Cerebellar cortex (tissue), 1 donor: Measurements from ENCODE around the gene CRKL.
"Not testable (repeated sequence)": the region's sequence is repeated elsewhere in the genome, so short reads cannot be mapped to it uniquely, and the experiment has no call there.

Source experiments
- DNase-seq: peaks from one replicate; pipeline ENCODE4 v3.0.0-alpha.2; 2015; ENCODE audit warnings: low spot score

Gene CRKL

DNA sequence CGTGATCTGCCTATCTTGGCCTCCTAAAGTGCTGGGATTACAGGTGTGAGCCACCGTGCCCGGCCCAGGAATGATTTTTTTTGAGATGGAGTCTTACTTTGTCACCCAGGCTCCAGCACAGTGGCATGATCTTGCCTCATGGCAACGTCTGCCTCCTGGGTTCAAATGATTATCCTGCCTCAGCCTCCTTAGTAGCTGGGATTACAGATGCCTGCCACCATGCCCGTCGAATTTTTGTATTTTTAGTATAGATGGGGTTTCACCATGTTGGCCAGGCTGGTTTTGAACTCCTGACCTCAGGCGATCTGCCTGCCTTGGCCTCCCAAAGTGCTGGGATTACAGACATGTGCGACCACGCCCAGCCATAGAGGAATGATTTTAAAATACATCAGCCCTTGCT, 17.8 kb downstream of the CRKL start:
- not testable (repeated sequence) for DNase-seq

DNA sequence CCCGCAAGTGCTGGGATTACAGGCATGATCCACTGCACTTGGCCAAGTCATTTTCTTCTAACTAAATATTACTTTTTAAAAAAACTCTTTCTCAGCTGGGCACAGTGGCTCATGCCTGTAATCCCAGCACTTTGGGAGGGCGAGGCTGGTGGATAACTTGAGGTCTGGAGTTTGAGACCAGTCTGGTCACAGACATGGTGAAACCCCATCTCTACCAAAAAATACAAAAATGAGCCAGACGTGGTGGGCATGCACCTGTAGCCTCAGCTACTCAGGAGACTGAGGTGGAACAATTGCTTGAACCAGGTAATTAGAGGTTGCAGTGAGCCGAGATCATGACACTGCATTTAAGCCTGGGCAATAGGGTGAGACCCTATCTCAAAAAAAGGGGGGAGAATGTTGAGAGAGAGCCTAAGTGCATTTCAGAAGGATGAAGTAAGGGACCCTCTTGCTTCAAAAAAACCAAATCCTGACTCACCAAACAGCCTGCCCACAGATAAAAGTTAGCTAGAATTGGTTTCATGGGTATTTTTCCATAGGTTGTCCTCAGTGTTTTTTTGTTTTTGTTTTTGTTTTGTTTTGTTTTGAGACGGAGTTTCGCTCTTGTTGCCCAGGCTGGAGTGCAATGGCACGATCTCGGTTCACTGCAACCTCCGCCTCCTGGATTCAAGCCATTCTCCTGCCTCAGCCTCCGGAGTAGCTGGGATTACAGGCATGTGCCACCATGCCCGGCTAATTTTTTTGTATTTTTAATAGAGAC, 18.8 kb downstream of the CRKL start:
- not testable (repeated sequence) for DNase-seq

DNA sequence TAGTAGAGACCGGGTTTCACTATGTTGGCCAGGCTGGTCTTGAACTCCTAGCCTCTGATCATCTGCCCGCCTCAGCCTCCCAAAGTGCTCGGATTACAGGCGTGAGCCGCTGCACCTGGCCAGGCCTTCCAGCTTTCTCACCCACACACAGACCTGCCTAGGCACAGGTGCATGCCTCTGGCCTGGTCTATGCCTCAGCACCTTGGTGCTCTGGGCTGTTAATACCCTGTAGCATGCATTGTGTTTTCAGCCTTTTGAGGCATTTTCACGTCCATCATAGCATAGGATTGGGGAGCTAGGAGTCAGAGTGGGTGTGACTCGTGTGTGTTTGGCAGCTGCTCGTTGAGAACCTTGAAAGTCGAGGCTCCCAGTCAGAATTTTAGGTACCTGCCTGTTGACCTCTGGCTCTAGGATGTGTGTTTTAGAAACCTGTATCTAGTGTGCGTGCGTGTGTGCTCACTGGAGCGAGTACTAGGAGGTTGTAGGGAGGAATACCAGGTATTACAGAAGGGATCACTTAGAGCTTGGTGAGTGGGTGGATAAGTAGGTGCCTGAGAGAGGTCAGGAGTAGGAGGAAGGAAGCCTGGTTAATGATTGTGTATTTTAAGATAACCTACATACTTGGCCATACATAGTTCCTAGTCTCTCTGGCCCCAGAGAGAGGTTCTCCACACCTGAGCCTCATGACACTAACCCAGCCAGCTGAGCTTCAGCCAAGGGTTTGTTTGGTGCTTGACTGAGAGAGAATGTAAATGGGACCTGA, 20.0 kb downstream of the CRKL start:
- peak; percentile 67 for DNase-seq

DNA sequence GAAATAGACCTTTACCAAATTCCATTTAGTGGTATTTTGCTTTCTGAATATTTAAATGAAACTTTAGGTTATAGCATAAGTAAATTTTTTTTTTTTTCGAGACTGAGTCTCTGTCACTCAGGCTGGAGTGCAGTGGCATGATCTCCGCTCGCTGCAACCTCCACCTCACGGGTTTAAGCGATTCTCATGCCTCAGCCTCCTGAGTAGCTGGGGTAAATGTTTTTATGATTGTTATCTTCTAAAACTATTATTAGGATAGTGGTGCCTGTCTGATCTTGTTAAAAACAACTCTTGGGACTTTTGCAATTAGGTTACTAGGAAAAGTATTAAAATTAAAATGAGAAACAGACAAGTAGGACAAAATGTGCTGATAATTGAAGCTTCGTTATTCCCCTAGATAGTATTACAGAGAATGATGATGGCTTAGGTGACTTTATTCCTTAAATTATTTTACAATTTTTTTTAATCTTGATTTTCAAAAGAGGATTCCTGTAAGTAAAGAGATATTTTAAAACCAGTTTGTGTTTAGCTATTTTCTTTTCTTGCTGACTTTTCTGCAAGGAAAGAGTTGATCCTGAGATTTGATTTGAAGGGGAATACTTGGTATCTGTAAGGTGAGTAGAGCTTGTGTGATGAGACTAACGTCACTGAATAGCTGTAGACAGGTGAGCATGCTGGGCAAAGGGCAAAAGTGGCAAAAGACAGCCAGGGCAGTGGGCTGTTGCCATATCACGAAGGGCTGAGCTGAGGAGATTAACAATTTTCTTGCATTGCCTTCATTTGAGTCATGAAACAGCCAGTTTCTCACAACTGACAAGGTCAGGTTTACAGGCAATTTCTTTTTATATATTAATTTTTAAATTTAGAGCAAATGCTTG, 20.8 kb downstream of the CRKL start:
- DNase-seq: no peak

DNA sequence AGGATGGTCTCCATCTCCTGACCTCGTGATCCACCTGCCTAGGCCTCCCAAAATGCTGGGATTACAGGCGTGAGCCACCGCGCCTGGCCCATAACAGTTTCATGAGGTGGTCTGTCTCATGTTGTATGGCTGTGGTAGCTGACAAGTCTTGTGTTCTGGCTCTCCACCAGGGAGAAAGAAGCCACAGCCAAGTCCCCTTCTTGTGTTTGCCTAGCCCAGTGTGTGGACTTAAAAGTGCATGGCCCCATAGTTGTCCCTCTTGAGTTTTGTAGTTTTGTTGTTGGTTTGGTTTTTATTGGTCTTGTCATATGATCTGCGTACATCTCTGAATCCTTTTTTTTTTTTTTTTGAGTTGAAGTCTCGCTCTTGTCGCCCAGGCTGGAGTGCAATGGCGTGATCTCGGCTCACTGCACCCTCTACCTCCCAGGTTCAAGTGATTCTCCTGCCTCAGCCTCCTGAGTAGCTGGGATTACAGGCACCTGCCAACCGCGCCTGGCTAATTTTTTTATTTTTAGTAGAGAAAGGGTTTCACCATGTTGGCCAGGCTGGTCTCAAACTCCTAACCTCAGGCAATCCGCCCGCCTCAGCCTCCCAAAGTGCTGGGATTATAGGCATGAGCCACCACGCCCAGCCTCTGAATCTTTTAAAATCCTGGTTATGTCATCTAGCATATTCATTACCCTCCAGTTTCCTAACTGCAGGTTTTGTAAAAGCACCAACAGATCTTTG, 22.4 kb downstream of the CRKL start:
- DNase-seq: not testable (repeated sequence)

DNA sequence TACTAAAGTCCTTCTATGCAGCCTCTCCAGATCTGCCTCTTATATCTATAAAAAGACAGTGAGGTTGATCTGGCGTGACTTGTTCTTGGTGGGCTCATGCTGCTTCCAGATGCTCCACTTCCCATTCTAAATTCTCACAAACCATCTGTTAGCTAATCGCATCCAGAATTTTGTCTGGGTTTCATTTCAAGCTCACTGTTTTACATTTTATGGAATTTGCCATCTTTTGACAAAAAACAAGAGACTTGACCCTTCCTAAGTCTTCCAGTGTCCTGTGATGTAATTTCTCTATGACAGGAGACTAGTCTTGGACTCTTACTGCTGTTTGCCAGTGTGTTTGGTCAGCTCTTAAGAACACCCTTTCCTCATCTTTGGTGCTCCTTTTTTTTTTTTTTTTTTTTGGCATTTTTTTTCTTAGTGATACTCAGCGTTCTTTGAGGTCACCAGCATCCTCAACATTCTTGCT, 23.0 kb downstream of the CRKL start:
- DNase-seq: peak; percentile 84

DNA sequence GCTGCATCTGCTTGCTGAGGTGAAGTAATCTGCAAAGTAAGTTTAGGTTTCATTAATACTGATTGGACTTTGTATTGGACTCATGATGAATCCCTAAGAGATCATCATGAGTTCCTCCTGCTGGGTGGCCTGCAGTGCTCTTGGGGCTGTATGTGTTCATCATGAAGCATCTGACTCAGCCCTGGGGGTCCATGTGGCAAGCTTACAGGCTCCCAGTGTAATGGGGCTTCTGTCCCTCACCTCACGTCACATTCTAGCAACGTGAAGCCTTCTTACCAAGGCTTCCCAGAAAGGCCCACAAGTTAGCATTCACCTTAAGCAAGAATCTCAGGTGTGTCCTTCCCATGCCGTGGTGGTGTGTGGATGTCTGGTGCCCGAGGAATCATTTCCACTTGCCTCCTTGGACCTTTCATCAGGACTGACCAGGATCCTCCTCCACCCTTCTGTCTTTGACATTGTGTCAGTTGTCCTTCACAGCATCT, 23.7 kb downstream of the CRKL start:
- DNase-seq: no peak

DNA sequence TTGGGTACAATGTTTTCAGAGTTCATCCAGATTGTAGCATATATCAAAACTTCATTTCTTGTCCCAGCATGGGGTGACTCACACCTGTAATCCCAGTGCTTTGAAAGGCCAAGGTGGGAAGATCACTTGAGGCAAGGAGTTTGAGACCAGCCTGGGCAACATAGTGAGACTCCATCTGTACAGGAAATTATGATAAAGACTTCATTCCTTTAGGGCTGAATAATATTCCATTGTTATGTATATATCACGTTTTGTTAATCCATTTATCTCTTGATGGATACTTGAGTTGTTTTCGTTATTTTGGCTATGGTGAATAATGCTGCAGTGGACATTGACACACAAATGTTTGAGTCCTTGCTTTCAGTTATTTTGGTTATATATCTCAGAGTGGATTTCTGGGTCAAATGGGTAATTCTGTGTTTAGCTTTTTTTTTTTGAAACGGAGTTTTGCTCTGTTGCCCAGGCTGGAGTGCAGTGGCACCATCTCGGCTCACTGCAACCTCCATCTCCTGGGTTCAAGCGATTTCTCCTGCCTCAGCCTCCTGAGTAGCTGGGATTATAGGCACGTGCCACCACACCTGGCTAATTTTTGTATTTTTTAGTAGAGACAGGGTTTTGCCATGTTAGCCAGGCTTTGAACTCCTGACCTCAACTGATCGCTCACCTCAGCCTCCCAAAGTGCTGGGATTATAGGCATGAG, 25.1 kb downstream of the CRKL start:
- DNase-seq: not testable (repeated sequence)

DNA sequence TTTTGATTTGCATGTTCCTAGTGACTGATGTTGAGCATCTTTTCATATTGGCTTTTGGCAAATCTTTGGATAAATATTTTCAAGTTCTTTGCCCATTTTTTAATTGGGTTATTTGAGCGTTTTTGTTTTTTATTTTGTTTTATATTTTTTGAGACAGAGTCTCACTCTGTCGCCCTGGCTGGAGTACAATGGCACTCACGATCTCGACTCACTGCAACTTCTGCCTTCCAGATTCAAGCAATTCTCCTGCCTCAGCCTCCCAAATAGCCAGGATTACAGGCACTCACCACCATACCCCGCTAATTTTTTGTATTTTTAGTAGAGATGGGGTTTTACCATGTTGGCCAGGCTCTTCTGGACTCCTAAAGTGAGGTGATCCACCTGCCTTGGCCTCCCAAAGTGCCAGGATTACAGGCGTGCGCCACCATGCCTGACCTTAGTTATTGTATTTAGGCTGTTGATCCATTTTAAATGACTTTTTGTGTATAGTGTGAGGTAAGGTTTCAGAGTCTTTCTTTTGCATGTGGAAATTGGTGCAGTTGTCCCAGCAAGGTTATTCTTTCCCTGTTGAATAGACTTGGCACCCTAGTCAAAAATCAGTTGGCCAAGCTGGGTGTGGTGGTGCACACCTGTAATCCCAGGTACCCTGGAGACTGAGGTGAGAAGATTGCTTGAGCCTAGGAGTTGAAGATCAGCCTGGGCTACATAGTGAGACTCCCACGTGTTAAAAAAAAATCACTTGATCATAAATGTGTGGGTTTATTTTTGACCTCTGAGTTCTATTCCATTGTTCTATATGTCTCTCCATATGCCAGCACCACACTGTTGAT, 26.1 kb downstream of the CRKL start:
- DNase-seq: no peak

DNA sequence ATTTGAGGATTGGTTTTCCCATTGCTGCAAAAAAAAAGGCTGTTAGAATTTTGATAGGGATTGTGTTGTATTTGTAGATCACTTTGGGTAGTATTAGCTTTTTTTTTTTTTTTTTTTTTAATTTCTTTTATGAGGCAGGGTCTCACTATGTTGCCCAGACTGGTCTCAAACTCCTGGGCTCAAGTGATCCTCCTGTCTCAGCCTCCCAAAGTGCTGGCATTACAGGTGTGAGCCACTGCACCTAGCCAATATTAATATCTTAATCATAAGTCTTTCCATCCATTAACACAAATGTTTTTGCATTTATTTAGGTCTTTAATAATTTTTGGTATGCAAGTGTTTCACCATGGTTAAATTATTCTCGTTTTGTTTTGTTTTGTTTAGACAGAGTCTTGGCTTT, 26.8 kb downstream of the CRKL start:
- no peak for DNase-seq

DNA sequence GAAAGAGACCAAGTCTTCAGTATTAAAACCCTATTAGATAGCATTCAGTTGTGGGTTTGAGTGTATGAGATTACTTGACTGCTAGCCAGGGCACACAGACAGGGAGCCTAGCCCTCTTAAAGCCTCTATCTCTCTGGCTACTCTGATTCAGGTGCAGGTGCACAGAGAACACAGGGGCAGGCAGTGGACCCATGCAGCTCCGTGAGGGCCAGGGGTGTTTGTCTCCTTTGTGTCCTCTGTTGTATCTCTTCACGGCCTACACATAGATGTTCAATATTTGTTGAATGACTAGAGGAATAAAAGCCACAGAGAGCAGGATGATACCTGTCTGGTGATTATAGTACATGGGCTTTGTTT, 28.3 kb downstream of the CRKL start:
- no peak for DNase-seq

DNA sequence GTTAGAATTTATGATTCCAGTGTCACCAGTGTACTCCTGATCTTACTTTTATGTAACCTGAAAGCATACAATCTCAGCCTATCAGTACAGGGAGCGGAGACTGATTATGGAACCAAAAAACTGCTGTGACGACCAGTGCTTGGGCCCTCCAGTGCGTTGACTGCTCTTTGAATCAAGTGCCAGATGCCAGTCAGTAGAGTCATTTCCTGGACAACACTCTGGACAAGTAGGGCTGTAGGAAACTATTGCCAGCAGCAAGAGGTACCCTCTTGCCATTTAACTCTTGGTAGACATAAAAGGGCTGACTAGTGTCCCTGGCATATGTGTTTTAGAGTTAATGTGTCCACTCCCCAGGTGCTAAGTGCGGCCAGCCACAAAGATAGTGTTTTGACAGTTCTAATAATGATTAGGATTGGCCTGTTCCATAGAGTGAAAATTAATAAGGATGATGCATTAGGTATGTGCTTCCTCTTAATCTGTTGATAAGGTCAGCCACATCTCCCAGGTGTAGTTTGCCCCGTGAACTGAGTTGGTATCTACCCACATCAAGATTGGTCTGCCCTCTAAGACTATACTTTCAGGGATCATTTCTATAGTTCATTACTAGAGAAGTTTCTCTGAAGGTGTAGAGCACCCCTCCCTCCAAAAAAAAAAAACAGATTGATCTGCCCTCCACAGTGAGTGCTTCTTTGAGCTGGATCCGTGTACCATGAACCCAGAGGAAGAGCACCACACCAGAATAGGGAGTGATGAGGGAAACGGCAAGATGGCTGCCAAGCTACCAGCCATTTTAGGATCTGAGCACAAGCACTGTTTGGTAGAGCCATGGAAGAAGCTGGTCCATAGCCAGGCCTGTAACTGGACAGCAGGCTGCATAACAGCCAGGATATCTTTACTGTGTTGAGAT, 29.1 kb downstream of the CRKL start:
- DNase-seq: no peak

DNA sequence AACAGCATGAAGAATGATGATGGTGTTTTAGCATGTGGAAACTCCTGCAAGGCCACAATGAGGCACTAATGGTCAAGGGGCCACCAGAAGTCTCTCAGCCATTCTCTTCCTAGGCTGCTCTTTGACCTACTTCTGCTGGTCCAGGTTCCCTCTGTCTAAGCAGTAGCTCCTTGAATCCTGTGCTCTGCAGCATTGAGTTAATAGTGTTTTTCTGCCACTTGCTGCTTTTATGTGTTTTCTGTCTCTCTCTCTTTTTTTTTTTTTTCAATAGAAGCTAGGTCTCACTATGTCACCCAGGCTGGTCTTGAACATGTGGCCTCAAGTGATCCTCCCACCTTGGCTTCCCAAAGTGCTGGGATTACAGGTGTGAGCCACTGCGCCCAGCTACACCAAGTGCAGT, 29.8 kb downstream of the CRKL start:
- DNase-seq: no peak

DNA sequence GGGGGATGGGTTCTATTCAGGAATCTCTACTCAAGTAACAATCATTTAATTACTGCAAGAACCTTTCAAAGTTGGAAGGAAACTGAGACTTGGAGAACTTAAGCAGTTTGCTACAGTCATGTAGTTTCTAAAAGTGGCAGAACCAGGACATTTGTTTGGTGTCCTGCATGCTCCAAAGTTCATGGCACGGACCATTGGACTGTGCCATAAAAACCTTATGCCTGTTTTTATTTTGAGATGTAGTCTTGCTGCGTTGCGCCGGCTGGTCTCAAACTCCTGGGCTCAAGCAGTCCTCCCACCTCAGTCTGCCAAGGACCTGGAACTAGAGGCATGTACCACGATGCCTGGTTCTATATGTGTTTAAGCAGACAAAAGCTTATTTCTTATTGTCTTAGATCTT, 31.2 kb downstream of the CRKL start:
- no peak for DNase-seq

DNA sequence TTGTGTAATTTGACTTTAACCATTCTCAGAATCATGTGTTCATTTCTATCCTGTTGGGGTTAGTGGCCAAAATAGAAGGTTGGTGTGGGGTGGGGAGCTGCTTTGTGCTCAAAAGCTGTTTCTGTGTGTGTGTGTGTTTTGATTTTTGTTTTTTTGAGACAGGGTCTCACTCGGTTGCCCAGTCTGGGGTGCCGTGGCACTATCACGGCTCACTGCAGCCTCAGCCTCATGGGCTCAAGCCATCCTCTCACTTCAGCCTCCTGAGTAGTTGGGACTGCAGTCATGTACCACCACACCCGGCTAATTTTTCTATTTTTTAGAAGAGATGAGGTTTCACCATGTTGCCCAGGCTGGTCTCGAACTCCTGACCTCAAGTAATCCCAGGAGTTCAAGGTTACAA, 31.8 kb downstream of the CRKL start:
- no peak for DNase-seq

DNA sequence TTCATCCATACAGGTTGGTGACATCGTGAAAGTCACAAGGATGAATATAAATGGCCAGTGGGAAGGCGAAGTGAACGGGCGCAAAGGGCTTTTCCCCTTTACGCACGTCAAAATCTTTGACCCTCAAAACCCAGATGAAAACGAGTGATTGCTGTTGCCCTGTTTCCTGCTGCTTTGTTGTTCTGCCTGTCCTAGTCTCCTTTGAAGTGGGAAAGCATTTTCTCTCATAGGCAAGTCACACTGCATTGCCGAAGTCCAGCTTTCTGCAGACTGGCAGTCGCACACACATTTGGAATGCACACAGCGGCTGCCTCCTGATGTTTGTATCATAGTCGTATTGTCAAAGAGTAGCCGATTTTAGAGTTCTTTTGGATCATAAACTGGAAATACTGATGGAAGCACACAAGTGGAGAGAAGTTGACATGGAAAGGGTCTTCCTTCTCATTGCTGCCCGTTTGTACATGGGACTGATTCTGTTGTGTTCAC, 32.5 kb downstream of the CRKL start:
- no peak for DNase-seq

DNA sequence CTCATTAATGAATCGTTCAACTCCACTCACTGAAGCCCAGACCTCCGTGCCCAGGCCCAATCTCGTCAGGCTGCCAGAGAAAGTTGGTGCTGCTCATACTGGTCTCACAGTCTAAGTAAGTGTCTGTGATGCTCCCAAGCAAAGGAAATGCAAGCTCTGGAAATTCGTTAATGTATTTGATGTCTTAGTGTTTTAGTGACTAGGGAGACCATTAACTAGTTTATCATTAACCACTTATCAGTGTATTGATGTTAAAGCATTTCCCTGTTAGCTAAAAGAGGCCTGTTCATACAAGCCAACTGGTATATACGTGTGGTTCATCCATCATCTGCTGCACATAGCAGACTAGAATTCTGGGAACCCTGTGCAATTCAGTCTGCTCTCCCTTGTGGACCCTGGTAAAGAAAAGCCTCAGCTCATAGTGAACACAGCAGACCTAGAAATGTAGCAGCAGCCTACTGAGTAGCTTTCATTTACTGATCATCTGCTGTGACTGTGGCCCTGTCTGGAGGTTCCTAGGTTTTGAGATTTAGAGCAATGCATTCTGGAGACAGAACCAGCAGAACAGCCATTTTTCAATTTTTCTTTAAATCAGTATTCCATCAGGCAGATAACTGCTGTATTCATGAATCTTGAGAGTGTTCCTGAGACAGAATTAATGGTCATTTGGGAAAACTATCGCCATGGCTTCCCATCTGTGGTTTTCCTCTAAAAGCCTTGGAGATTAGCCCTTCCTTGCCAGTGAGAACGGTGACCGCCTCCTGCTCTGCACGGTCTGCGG, 34.1 kb downstream of the CRKL start:
- DNase-seq: no peak

DNA sequence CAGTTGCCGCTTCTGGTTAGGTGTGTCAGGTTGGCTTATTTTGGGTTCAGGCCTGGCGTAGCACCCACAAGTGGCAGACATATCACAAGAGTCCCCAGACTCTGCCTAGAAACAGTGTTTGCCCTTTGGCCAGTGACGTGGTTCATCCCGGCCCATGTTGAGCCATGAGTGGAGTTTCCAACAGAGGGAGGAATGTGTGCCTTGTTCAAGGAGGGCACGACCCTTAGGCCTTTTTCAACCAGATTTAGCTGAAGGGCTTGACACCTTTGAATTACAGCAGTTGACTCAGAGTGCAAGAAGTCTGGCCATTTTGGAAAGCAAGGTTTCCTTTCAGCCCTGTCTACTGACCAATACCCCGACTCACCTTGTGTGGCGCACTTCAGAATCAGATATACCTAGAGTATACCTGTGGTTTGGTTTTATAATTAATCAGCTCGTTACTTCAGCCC, 34.7 kb downstream of the CRKL start:
- no peak for DNase-seq
